ENCODE results near the gene CERS1.

Gene CERS1

DNA sequence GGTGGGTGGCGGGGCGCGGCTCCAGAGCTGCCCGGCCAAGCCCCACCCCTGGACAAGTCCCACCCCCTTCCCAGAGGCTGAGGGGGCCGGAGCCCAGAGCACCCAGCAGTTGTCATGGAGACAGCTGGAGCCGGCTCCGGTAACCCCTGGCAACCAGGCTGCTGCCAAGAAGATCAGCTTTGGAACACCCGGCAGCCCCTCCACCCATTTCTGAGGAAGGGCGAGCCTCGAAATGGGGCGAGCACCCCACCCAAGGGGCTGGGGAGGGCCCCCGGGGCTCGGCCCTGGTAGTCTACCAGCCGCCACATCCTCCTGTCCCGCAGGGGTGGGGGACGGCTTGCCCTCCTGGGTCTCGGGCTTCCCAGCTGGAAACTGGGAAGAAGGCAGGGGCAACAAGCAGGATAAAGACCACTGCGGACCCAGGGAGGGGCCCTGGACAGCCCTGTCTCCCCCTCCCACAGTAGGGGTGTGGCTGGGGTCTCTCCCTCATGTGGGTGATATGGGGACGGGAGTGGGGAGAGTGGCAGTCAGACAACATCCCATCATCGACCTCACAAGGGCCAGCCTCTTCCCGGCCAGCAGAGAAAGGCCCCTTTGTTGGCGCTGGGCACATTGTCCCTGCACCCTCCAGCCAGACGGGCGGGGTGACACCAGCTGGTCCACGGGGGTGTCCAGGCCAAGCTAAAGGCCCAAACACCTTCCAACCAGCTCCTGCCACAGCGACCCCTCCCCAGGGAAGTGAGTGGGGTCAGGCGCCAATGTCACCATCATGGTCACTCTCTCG lies 1.5 kb downstream of the CERS1 start:
- no peak for TF ChIP-seq CTCF (conservative IDR thresholded peaks at IDR 0.05)
- peak overlapping the region; percentile 85 for H3K27ac ChIP-seq

DNA sequence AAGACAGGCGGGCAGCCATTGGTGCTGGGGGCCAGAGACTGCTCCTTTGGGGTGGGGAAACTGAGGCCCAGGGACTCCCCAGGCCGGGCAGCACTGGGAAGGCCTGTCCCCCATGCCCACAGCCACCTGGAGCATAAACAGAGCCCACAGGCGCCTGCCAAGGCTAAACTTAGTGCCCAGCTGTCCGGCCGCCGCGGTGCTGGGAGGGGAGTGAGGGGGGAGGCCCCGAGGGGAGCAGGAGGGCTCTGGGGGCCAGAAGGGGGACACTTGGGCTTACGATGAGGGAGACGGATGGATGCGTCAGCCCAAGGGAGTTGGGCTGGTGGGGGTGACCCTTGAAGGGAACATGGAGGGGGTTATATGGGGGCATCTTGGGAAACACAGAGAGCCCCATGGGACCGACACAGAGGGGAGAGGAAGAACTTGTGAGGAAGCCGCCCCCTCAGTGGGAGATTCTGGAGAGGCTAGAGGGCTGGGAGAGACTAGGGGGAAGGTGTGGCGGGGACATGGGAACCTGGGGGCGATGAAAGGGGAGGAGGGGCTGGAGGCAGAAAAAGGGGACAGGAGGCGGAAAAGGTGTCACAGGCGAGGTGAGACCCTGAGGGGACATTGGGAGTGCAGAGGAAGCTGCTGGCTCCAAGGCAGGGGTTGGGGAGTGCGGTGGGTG lies 2.2 kb downstream of the CERS1 start:
- H3K27ac ChIP-seq: no peak overlapping the region
- no peak for TF ChIP-seq CTCF (conservative IDR thresholded peaks at IDR 0.05)

GRCh38 chr19:18889949-18890745 lies 5.8 kb downstream of the CERS1 start:
- no peak overlapping the region for H3K27ac ChIP-seq
- TF ChIP-seq CTCF (conservative IDR thresholded peaks at IDR 0.05): no peak

DNA sequence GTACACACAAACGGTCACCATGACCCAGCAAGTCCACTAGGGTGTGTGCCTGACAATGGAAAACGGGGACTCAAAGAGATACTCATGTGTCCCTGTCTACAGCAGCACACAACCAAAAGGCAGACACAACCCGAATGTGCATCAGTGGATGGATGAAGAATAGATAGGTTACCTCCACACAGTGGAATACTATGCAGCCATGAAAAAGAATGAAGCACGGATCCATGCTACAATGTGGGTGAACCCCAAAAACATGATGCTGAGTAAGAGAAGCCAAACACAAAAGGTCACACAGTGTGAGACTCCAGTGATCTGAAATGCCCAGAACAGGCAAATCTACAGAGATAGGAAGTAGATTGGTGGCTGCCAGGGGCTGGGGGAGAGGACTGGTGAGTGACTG lies 9.0 kb downstream of the CERS1 start:
- no peak for TF ChIP-seq CTCF (conservative IDR thresholded peaks at IDR 0.05)
- H3K27ac ChIP-seq: no peak overlapping the region

DNA sequence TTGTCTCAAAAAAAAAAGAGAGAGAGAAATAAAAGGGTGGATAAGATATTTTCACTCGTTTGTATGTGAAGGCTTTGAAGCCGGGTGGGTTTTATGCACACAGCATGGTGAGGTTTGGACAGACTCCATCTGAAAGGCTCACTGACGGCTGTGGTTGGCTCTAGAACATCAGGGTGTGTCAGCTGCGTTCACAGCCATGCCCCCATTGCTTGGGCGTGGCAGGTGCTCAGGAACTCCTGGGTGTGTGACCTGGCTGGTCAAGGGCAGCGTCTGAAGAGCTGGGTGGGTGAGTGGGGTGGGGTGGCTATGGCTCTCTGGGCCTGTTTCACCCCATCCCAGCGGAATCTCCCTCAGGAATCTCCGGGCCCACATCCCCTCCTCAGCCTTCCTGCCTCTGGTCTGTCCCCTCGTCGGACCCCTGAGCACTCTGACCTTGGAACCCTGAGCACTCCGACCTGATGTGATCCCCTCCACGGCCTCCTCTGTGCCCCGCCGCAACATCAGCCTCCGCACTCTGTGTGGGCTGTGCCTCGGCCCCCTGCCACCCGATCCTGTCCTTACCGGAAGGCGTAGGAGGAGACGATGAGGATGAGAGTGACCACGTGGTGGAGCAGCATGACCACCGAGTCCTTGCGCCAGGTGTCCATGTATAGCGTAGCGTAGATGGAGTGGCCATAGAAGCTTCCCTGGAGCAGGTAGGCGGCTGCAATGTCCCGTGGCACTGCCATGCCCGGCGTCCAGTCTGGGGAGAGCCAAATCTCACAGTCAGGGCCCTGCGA lies 12.2 kb downstream of the CERS1 start:
- no peak for TF ChIP-seq CTCF (conservative IDR thresholded peaks at IDR 0.05)
- no peak overlapping the region for H3K27ac ChIP-seq

DNA sequence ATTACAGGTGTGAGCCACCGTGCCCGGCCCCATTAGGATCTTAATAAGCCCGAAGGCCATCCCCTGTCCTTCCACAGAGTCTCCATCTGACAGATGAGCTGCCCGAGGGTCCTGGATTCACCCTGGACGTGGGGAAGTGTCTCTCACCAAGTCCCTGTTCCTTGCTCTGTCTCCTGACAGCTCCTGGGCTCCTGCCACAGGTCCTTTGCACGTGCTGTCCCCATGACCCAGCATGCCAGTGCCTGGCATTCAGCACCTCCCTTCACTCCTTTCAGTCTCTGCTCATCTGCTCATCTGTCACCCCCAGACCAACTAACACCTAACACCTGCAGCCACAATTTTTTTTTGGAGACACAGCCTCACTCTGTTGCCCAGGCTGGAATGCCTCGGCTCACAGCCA lies 14.5 kb downstream of the CERS1 start:
- no peak for TF ChIP-seq CTCF (conservative IDR thresholded peaks at IDR 0.05)
- no peak overlapping the region for H3K27ac ChIP-seq

Data from VCaP (cell line).